ENCODE data around the gene POPDC2.

POPDC2 gene

DNA sequence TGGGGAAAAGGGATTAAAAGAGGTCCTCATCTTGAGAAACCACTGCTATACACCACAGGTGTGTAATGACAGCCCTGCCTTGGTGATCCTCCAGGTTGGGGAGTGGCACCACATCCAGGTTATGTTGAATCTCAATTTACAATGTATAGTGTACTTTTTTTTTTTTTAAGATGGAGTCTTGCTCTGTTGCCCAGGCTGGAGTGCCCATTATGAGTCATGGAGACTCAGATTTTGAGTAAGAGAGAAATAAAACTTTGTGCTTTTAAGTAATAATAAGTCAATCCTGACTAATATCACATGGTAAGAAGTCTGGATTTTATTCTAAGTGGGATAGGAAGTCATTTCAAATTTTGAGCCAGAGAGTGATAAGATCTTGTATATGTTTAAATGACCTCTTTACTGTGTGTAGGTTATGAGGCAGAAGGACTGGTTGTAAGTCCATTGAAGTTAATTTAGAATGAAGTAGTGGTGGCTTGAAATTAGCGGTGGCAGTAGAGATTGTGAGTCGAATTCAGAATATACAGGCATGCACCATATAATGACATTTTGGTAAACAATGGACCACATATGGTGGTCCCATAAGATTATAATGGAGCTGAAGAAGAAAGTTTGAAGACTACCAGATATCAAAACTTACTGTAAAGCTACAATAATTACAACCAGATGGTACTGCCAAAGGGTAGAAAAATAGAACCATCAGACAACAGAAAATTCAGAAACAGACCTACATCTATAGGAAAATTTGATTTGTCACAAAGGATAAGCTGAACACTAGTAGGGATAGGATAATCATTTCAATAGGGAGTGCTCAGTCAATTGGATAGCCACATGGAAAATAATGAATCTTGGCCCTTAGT lies 20.7 kb downstream of the POPDC2 start:
- no peak for DNase-seq

DNA sequence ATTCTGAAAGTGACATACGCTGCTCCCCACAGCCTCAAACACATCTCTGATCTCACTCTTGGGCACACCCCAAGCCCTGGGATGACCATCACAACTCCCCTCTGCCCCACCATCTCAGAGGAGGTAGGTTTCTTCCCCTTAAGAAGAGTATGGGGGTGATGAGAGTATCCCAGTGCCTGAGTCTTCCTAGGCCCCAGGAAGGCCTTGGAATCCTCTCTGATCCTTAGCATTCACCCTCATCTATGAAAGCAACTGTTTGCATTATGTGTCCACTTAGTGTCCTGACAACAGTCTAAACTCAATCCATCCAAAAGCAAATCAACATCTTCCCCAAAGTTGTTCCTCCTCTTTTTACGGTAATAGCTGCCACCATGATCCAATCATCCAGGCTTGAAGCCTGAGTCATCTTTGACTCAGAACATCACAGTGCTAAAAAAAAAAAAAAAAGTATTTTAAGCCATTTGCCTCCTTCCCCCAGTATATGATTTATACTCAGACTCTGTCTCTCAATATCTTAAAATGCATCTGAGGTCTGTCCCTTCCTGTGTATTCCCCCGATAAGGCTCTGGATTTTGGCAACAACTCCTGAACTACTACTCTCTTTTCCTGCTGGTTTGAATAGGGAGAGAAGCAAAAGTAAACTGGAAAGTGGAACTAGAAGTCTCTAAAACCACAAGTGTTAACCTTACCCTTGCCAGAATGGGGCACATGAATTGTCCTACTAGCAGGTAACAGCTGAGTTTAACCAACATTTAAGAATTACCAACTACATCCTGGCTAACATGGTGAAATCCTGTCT lies 22.5 kb downstream of the POPDC2 start:
- no peak for DNase-seq

GRCh38 chr3:119636891-119637611 lies 23.3 kb downstream of the POPDC2 start:
- DNase-seq, result no peak

DNA sequence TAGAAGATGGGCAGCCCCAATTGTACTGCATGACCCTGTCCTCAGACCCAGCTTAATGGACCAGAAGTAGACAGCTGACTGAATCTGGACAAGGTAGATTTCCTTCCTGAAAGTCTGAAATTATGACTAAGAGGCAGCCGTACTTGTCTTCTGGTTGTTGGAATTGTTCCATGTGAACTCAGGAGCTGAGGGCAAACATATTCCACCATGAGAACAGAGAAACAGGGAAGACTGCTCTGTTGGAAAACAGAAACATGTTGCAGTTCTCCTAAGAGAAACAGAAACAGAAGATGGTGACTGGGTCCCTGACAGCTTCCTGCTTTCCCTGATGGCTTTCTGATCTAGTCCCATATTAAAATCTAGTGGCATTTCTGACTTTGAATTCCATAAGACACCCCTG lies 24.1 kb downstream of the POPDC2 start:
- DNase-seq, result no peak

DNA sequence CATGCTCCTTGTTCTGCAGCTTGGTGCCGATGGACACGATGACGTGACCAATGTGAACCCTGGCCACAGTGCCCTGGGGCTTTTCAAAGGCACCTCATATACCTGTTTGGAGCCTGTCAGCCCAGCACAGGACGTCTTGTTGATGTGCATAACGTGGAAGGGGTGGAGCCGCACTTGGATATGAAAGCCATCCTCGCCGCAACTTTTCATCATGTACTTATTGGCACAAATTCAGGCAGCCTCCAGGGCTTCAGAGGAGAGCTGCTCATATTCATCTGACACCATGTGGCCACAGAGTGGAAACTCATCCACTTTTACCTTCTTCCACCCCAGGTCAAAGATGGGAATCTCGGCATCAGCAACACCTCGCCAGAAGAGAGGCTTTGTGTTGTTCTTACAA lies 24.7 kb downstream of the POPDC2 start:
- DNase-seq, result peak; percentile 33

GRCh38 chr3:119632829-119633228 lies 27.6 kb downstream of the POPDC2 start:
- peak; percentile 47 for DNase-seq

DNA sequence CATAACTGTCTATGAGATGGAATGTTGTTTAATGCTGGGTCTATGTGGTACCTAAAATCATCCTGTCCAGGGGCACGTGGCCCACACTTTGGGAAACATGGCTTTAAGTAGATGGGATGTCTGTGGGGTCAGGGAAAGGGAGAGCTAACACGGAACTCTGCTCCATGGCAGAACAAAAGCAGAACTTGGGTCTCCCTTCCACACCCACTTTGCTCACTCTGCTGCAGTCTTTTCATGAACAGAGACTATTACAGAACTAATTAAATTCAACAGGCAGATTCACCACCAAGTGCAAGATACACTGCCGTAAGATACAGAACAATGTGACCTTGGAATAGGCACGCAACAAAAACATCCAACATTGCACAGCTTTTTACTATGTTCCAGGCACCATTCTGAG lies 28.2 kb downstream of the POPDC2 start:
- DNase-seq, result peak; percentile 23

GRCh38 chr3:119631516-119631915 lies 28.9 kb downstream of the POPDC2 start:
- peak; percentile 45 for DNase-seq

DNA sequence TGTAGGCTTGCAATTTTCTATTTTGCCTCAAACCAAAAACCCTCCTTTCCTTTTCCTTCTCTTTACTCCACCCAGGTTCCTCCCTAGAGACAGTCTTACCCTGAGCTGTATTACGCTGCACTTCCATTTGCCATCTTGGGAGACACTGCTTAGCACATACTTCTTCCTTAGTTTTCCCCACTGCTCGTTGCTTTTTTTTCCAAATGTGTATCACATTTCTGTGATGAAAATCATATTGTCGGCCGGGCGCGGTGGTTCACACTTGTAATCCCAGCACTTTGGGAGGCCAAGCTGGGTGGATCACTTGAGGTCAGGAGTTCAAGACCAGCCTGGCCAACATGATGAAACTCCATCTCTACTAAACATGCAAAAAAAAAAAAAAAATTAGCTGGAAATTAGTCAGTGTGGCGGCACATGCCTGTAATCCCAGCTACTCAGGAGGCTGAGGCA lies 29.5 kb downstream of the POPDC2 start:
- DNase-seq, result no peak

DNA sequence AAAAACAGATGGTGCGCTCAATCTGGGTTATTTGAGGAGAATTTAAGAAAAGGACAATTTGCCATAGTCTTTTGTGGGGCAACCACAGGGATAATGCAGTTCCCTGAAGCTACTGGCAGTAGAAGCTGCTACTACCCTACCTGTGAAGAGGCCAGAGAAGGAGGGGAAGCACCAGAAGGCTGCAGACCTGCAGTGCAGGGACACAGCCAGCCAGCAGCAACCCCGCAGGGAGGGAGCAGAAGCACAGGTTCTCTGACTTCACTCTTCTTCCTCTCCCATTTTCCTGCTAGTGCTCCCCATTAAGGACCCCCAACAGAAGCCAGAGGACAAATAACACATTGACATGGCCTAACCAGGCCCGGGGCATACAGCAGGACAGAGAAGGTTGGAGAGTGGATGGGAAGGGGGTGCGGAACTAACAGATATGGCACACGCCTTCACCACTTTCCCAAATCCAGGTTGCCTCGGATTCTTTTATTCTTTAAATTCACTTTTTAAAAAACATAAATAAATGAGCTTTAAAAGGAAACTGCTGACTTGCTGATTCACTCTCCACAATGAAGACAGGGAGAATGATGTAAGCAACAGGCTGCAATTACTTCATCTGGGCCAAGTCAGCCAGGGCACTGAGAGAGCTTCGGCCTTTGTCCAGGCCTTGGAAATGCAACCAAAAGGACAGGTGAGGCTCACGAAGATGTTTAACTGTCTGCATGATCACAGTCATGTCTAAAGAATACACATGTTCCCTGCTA lies 30.1 kb downstream of the POPDC2 start:
- peak; percentile 58 for DNase-seq

- peak; percentile 60 for DNase-seq
Observed at GRCh38 chr3:119628816-119629445, 31.5 kb downstream of the POPDC2 start.

GRCh38 chr3:119628390-119628789 lies 32.0 kb downstream of the POPDC2 start:
- no peak for DNase-seq

DNA sequence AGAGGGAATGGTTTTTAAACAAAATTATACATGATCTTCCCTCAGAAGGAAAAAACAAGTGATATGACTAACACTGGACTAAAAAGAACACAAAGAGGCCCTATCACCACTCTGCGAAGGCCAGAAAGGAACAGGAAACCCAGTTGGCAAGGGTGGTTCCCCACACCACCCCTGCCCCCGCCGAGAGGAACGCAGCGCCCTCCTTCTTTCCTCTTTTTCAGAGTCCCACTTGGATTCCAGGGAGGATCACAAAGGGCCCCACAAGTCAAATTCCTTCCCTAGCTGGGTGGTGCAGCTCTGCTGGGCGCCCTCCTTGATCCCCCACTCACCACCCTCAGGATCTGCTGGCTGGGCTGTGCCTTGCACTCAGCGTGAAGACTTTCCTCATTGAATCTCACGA lies 32.9 kb downstream of the POPDC2 start:
- no peak for DNase-seq

- DNase-seq, result no peak
Observed at GRCh38 chr3:119626196-119626595, 34.2 kb downstream of the POPDC2 start.

GRCh38 chr3:119625451-119626153 lies 34.8 kb downstream of the POPDC2 start:
- no peak for DNase-seq

GRCh38 chr3:119624002-119624720 lies 36.2 kb downstream of the POPDC2 start:
- no peak for DNase-seq

- DNase-seq, result no peak
Observed at GRCh38 chr3:119620899-119621298, 39.5 kb downstream of the POPDC2 start.

GRCh38 chr3:119619094-119619493 lies 41.3 kb downstream of the POPDC2 start:
- DNase-seq, result no peak

GRCh38 chr3:119616056-119616455 lies 44.3 kb downstream of the POPDC2 start:
- DNase-seq, result no peak

DNA sequence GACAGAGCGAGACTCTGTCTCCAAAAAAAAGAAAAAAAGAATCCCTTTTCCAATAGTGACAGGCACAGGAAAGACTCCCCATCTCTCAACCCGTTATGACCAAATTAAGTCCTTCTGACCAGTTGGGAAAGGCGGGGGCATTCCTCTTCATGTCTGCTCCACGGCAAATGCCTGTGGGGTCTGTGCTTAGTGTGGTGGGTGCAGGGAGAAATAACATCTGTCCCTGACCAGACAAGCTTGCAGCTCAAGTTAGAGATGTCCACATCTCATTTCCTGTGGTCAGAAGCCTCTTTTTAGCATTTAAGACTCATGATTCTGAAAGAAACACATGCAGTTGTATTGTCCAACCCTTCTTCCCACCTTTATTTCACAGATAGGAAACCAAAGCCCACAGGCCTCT lies 46.5 kb downstream of the POPDC2 start:
- no peak for DNase-seq

GRCh38 chr3:119613201-119613600 lies 47.2 kb downstream of the POPDC2 start:
- no peak for DNase-seq

All from islet precursor cell (in vitro differentiated cells).